Mammary epithelial cell (primary cell): ENCODE measurements around the gene ADGRB3.

Experiments
- CTCF ChIP-seq, 2 donors: IDR thresholded peaks in 1 of 2; conservative IDR thresholded peaks in 1 of 2; 2 replicates each; pipeline ENCODE4 v1.5.1; 2011 to 2012; ENCODE audit warnings: inconsistent platforms in 2 of 2, low read length in 2 of 2, mild to moderate bottlenecking in 2 of 2, control low read depth in 1 of 2, low read depth in 1 of 2; ENCODE audit not compliant: insufficient read depth in 1 of 2; ENCODE audit errors: extremely low read depth in 1 of 2
- EZH2 ChIP-seq: IDR thresholded peaks from 2 replicates; pipeline ENCODE4 v1.6.1; 2012; ENCODE audit warnings: low read length, inconsistent platforms, borderline replicate concordance

- TF ChIP-seq CTCF (conservative IDR thresholded peaks at IDR 0.05 in 1 of 2, IDR thresholded peaks at IDR 0.05 in 1 of 2; ENCODE audit: extremely low read depth in 1 of 2, insufficient read depth in 1 of 2, low read depth in 1 of 2, low read length in 2 of 2) = no peak
- TF ChIP-seq EZH2 = no peak
Observed at GRCh38 chr6:68640491-68640835, 5.4 kb downstream of the ADGRB3 start.
